Trophoblast cell (in vitro differentiated cells and primary cell): ENCODE data around the gene COMMD8.

Experiments
- DNase-seq, 2 donors: peaks; one replicate each; pipeline ENCODE4 v3.0.0-alpha.2; 2016
- H2AFZ ChIP-seq: 2 replicates; pipeline ENCODE4 v1.6.1; 2013; ENCODE audit warnings: low read length, moderate library complexity, mild to moderate bottlenecking; ENCODE audit not compliant: insufficient read depth, poor library complexity
- H2AK5ac ChIP-seq: 2 replicates; pipeline ENCODE4 v1.6.1; 2013; ENCODE audit warnings: mild to moderate bottlenecking, low read length
- H2BK120ac ChIP-seq: 2 replicates; pipeline ENCODE4 v1.6.1; 2013; ENCODE audit warnings: low read length, mild to moderate bottlenecking, moderate library complexity; ENCODE audit not compliant: insufficient read depth, poor library complexity
- H2BK12ac ChIP-seq: 2 replicates; pipeline ENCODE4 v1.6.1; 2013; ENCODE audit warnings: mild to moderate bottlenecking, low read length, moderate library complexity
- H2BK5ac ChIP-seq: 2 replicates; pipeline ENCODE4 v1.6.1; 2013; ENCODE audit warnings: low read length, low read depth, moderate library complexity, mild to moderate bottlenecking; ENCODE audit not compliant: poor library complexity
- H3K14ac ChIP-seq: 2 replicates; pipeline ENCODE4 v1.6.1; 2013; ENCODE audit warnings: mild to moderate bottlenecking, low read length
- H3K18ac ChIP-seq: 2 replicates; pipeline ENCODE4 v1.6.1; 2013; ENCODE audit warnings: mild to moderate bottlenecking, low read length
- H3K23ac ChIP-seq: 2 replicates; pipeline ENCODE4 v1.6.1; 2013; ENCODE audit warnings: low read length
- H3K27ac ChIP-seq: 2 replicates; pipeline ENCODE4 v1.5.1; 2013; ENCODE audit warnings: low read depth, mild to moderate bottlenecking, inconsistent platforms, low read length, moderate library complexity
- H3K27me3 ChIP-seq: 2 replicates; pipeline ENCODE4 v1.6.1; 2013; ENCODE audit warnings: inconsistent platforms, mild to moderate bottlenecking, low read length, moderate library complexity; ENCODE audit not compliant: insufficient read depth
- H3K36me3 ChIP-seq, 2 experiments: 1 replicate in 1 of 2; 2 replicates in 1 of 2; pipeline ENCODE4 v1.6.1; 2013; ENCODE audit warnings: low read length in 2 of 2, mild to moderate bottlenecking in 2 of 2, moderate library complexity in 1 of 2; ENCODE audit not compliant: insufficient read depth in 2 of 2, control insufficient read depth in 1 of 2
- H3K4ac ChIP-seq: 2 replicates; pipeline ENCODE4 v1.6.1; 2013; ENCODE audit warnings: low read depth, mild to moderate bottlenecking, low read length, moderate library complexity
- H3K4me1 ChIP-seq, 2 experiments: 1 replicate in 1 of 2; 2 replicates in 1 of 2; pipeline ENCODE4 v1.6.1; 2013; ENCODE audit warnings: low read length in 2 of 2, mild to moderate bottlenecking in 2 of 2, moderate library complexity in 1 of 2; ENCODE audit not compliant: insufficient read depth in 2 of 2, control insufficient read depth in 1 of 2
- H3K4me2 ChIP-seq: 2 replicates; pipeline ENCODE4 v1.6.1; 2013; ENCODE audit warnings: inconsistent platforms, mild to moderate bottlenecking, low read length, moderate library complexity
- H3K4me3 ChIP-seq: 2 replicates; pipeline ENCODE4 v1.5.1; 2013; ENCODE audit warnings: mild to moderate bottlenecking, low read depth, low read length, inconsistent platforms
- H3K79me1 ChIP-seq: one replicate; pipeline ENCODE4 v1.6.1; 2013; ENCODE audit warnings: low read length
- H3K79me2 ChIP-seq: 2 replicates; pipeline ENCODE4 v1.6.1; 2013; ENCODE audit warnings: low read length, mild to moderate bottlenecking; ENCODE audit not compliant: control insufficient read depth, insufficient read depth, poor library complexity
- H3K9ac ChIP-seq: 2 replicates; pipeline ENCODE4 v1.6.1; 2013; ENCODE audit warnings: mild to moderate bottlenecking, low read length
- H3K9me3 ChIP-seq: 2 replicates; pipeline ENCODE4 v1.6.1; 2013; ENCODE audit warnings: low read depth, mild to moderate bottlenecking, control low read depth, inconsistent platforms, low read length; ENCODE audit not compliant: insufficient read depth
- H4K12ac ChIP-seq: 2 replicates; pipeline ENCODE4 v1.6.1; 2013; ENCODE audit warnings: low read depth, mild to moderate bottlenecking, low read length, moderate library complexity
- H4K8ac ChIP-seq: 2 replicates; pipeline ENCODE4 v1.6.1; 2013; ENCODE audit warnings: low read depth, mild to moderate bottlenecking, low read length, moderate library complexity
- H4K91ac ChIP-seq: one replicate; pipeline ENCODE4 v1.6.1; 2013; ENCODE audit warnings: low read depth, mild to moderate bottlenecking, low read length, moderate library complexity
- WGBS: extraction: QIAGEN DNeasy Blood & Tissue Kit; methylation state at CpG from one replicate; pipeline ENCODE4 v1.1.7; 2013; ENCODE audit warnings: missing lambda C conversion rate; ENCODE audit not compliant: insufficient read length, insufficient coverage; ENCODE audit errors: extremely low coverage; 5-methylcytosine and 5-hydroxymethylcytosine counted together

Gene COMMD8

DNA sequence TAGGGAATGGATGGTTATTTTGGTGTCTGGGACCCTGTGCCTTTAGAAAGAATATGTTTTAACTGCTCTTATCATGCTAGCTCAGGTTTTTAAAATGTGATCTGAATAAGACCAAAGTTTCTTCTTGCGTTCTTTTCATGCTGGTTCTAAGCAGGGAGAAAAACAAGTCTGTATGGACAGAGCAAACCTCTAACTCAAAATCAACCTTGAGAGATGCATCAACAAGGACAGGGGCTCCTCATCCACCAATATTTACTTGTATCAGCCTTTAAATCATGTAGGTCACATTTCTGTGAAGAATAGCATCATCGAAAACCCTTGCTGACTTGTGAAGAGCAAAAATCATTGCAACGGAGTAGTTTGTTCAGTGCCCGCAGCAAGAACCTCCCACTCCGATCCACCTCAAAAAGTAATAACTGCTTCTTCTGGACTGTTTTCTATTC is 22.8 kb upstream of the COMMD8 start:
- no peak overlapping the region for H4K91ac ChIP-seq
- H3K9ac ChIP-seq, result no peak overlapping the region
- DNase-seq, result peak in 1 of 2 donors; percentile 39
- no peaks in the 10 kb centered on the region for H3K9me3 ChIP-seq
- H3K4me1 ChIP-seq, result peaks cover 2 to 4% of the 10 kb centered on the region in 2 experiments
- no peaks in the 10 kb centered on the region for H3K27me3 ChIP-seq
- H3K4me2 ChIP-seq, result peak overlapping the region; percentile 61
- peaks cover 8% of the 10 kb centered on the region for H3K79me1 ChIP-seq
- peaks cover 8% of the 10 kb centered on the region for H3K79me2 ChIP-seq
- H4K8ac ChIP-seq, result no peak overlapping the region
- H3K18ac ChIP-seq, result no peak overlapping the region
- no peak overlapping the region for H3K4me3 ChIP-seq
- H2AFZ ChIP-seq, result no peak overlapping the region
- H3K36me3 ChIP-seq, result peaks cover 0 to 2% of the 10 kb centered on the region in 2 experiments
- H3K14ac ChIP-seq, result no peak overlapping the region
- peak overlapping the region; percentile 69 for H3K4ac ChIP-seq
- peak overlapping the region; percentile 72 for H3K27ac ChIP-seq
- peak overlapping the region; percentile 56 for H2BK5ac ChIP-seq
- no peak overlapping the region for H2BK12ac ChIP-seq
- no peak overlapping the region for H4K12ac ChIP-seq
- WGBS, result no CpG with 5 or more reads among the region's 5 CpGs
- H2AK5ac ChIP-seq, result no peak overlapping the region
- H2BK120ac ChIP-seq, result no peak overlapping the region
- no peak overlapping the region for H3K23ac ChIP-seq

DNA sequence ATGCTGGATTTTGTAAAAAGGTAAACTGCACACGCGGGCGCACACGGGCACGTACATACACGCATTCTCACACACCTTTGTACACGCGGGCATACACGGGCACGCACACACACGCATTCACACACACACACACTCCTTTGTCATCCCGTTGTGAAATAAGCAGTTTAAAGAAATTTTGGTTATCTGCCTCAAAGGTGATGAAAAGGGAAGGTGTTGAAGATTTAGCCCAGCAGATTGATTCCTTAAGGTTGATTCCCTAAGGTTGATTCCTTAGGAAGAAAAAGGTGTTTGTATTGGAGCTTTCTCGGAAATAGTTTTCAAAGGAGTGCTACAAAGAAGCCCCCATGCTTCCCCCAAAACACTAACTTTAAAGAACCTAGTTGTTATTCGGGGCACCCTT is 22.3 kb upstream of the COMMD8 start:
- H4K8ac ChIP-seq, result no peak overlapping the region
- H3K79me2 ChIP-seq, result peaks cover 8% of the 10 kb centered on the region
- H3K4me1 ChIP-seq, result peaks cover 2 to 4% of the 10 kb centered on the region in 2 experiments
- no peak overlapping the region for H4K91ac ChIP-seq
- H4K12ac ChIP-seq, result no peak overlapping the region
- H3K27ac ChIP-seq, result peak overlapping the region; percentile 72
- no peaks in the 10 kb centered on the region for H3K9me3 ChIP-seq
- WGBS, result no CpG with 5 or more reads among the region's 14 CpGs
- no peak overlapping the region for H2BK120ac ChIP-seq
- no peak overlapping the region for H3K18ac ChIP-seq
- peak in 1 of 2 donors; percentile 45 for DNase-seq
- H3K36me3 ChIP-seq, result peaks cover 0 to 2% of the 10 kb centered on the region in 2 experiments
- no peak overlapping the region for H2AFZ ChIP-seq
- peak overlapping the region; percentile 61 for H3K4me2 ChIP-seq
- H3K27me3 ChIP-seq, result no peaks in the 10 kb centered on the region
- H3K14ac ChIP-seq, result no peak overlapping the region
- peak overlapping the region; percentile 77 for H3K4me3 ChIP-seq
- H2BK5ac ChIP-seq, result no peak overlapping the region
- H2BK12ac ChIP-seq, result no peak overlapping the region
- peaks cover 8% of the 10 kb centered on the region for H3K79me1 ChIP-seq
- H3K9ac ChIP-seq, result no peak overlapping the region
- no peak overlapping the region for H3K23ac ChIP-seq
- no peak overlapping the region for H2AK5ac ChIP-seq
- H3K4ac ChIP-seq, result no peak overlapping the region

DNA sequence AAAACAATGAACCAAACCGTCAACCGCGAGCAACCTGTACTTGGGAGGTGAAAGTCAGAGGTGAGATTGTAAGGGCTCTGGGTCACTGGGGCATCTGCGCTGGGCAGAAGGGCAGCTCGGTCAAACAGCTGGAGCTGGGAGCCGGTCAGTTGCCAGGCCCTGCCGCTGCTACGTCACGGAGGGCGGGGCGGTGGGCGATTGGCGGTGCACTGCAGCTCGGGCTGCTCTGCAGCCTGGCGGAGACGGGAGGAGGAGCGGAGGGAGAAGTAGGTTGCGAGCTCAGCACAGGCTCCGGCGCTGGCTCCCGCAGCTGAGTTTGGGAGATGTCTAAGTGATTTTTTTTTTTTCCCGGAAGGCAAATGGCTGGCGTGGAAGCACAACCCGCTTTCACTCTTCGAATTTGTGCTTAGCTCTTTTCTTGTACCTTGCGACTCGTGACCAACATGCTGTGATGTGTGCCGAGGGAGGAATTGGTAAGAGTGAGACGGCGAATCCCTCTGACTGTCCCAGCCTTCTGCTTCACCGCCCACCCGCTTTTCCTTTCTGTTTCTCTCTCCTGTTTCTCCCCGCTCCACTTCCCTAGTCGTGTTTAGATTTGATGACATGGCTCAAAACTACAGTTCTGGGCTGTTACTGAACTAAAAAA is 21.7 kb upstream of the COMMD8 start, which contains the start of gene ATP10D:
TSS of gene ATP10D (plus strand) at position 229 of the 646 bp plus-strand sequence. CDS start 27,266 bp downstream, outside the sequence.
- Histone ChIP-seq H2BK12ac (peak within 1 kb of the TSS; percentile 54), H3K4ac (no peak within 1 kb of the TSS), H3K23ac (no peak within 1 kb of the TSS), H3K9me3 (no peaks in the 10 kb centered on the region), H2BK120ac (peak within 1 kb of the TSS; percentile 70), H2AFZ (peak within 1 kb of the TSS; percentile 45), H3K4me2 (peak within 1 kb of the TSS; percentile 61), H3K79me2 (peaks cover 8% of the 10 kb centered on the region), H3K4me1 (peaks cover 2 to 4% of the 10 kb centered on the region in 2 experiments), H3K36me3 (peaks cover 0 to 2% of the 10 kb centered on the region in 2 experiments), H4K91ac (peak within 1 kb of the TSS; percentile 84), H3K9ac (peak within 1 kb of the TSS; percentile 45), H3K79me1 (peaks cover 8% of the 10 kb centered on the region), H3K27ac (peak within 1 kb of the TSS; percentile 72), H2AK5ac (no peak within 1 kb of the TSS), H4K8ac (peak within 1 kb of the TSS; percentile 77), H3K27me3 (no peaks in the 10 kb centered on the region), H4K12ac (peak within 1 kb of the TSS; percentile 58), H3K4me3 (peak within 1 kb of the TSS; percentile 79), H2BK5ac (peak within 1 kb of the TSS; percentile 83), H3K18ac (no peak within 1 kb of the TSS), H3K14ac (peak within 1 kb of the TSS; percentile 36)
- WGBS, result no CpG with 5 or more reads among the region's 34 CpGs
- peak; percentile 95 to 98 for DNase-seq

DNA sequence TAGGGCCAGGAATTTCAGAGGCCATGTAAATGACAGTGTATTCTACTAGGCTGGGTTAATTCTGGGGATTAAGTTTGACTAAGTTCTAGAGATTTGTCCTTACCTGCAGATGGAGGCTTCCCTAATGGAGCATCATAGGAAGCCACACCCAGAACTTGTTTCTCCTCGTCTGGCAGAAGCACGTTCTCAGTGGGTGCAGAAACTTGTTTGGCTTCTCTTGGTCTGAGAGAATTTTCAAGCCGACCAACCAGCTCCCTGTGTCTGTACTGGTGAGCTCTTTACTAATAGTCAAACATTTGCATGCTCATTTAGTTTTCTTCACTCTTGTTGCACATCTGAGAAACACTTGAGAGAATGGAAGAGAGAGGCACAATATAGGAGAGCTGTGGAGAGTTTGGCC is 20.7 kb upstream of the COMMD8 start:
- Histone ChIP-seq H2BK12ac (no peak overlapping the region), H3K4me1 (peaks cover 2 to 4% of the 10 kb centered on the region in 2 experiments), H2AFZ (no peak overlapping the region), H2BK120ac (no peak overlapping the region), H3K14ac (no peak overlapping the region), H3K9me3 (no peaks in the 10 kb centered on the region), H3K79me2 (peaks cover 8% of the 10 kb centered on the region), H3K23ac (no peak overlapping the region), H4K91ac (no peak overlapping the region), H3K4ac (no peak overlapping the region), H3K36me3 (peaks cover 0 to 2% of the 10 kb centered on the region in 2 experiments), H3K18ac (no peak overlapping the region), H3K79me1 (peaks cover 8% of the 10 kb centered on the region), H4K12ac (no peak overlapping the region), H4K8ac (no peak overlapping the region), H3K4me3 (no peak overlapping the region), H3K27me3 (no peaks in the 10 kb centered on the region), H2AK5ac (no peak overlapping the region), H3K4me2 (no peak overlapping the region), H3K9ac (no peak overlapping the region), H2BK5ac (no peak overlapping the region), H3K27ac (no peak overlapping the region)
- WGBS, result no CpG with 5 or more reads among the region's 3 CpGs
- DNase-seq, result peak in 1 of 2 donors; percentile 20
